Breast epithelium (tissue), 3 donors: ENCODE data around the gene BMAL2.

ENCODE experiments used
- CTCF ChIP-seq, 3 donors: fragments of 450-650 bp; IDR thresholded peaks; one replicate each; pipeline ENCODE4 v1.5.1; 2016 to 2017; ENCODE audit warnings: antibody characterized with exemption in 3 of 3, mild to moderate bottlenecking in 3 of 3, moderate library complexity in 3 of 3
- POLR2A ChIP-seq: fragments of 450-650 bp; IDR thresholded peaks from one replicate; pipeline ENCODE4 v1.6.1; 2016; ENCODE audit warnings: antibody characterized with exemption, mild to moderate bottlenecking, moderate library complexity
- POLR2AphosphoS5 ChIP-seq, 3 donors: sonication (generic); formaldehyde crosslinking; IDR thresholded peaks; one replicate each; pipeline ENCODE4 v1.6.1; 2017; ENCODE audit warnings: antibody characterized with exemption in 3 of 3

DNA sequence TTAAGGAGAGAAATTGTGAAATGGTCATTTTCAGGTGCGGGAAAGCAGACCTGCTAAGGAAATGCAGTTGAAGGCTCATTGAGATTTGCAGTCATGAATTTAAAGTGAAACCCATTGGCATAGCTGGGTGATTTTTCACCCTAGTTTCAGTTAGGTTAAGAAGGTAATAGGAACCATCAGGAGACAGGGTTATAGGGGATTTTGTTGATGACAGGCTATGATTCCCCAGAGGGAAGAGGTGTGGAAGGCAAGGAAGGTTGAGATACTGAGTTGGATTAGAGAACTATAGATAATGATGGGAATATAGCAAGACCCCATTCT is 22.7 kb upstream of the BMAL2 start:
- TF ChIP-seq CTCF (IDR thresholded peaks at IDR 0.05) (no peak), POLR2AphosphoS5 (IDR thresholded peaks at IDR 0.05) (no peak), POLR2A (no peak)
